ENCODE measurements around the gene MCEMP1.

The MCEMP1 gene

GRCh38 chr19:7729211-7729610 is 52.3 kb downstream of the MCEMP1 start:
- no peak for DNase-seq (ENCODE audit: low read depth in 2 of 2)

All from activated CD8-positive, alpha-beta memory T cell treated with anti-CD3 and anti-CD28 coated beads for 4 hours (primary cell).